ENCODE measurements around the gene ZFHX3. TPM values are rescaled to one million over a fixed set of nuclear protein-coding genes. Genes with fewer than 3 reads are reported as not detected.
A peak's percentile ranks its signal among the peaks of the same experiment; 100 is the strongest.

Gene ZFHX3
- total RNA-seq, 6 experiments from 2014 or later: 14.5 to 25.8 (median 15.8) TPM

GRCh38 chr16:72859581-72859980 is 188.3 kb downstream of the ZFHX3 start:
- Mint-ChIP-seq H3K4me1 (ENCODE audit: low read depth) (peaks cover 28% of the 10 kb centered on the region), H3K4me3 (no peak overlapping the region; the same call in 1 of the 2 replicates), H3K27me3 (ENCODE audit: insufficient read depth) (peaks cover 3% of the 10 kb centered on the region; the same call in 1 of the 2 replicates), H3K27ac (peak overlapping the region; percentile 70; the same call in 1 of the 2 replicates), H3K9me3 (no peaks in the 10 kb centered on the region), H3K36me3 (ENCODE audit: low read depth) (peaks cover 19% of the 10 kb centered on the region)
- no peak for TF ChIP-seq CTCF (IDR thresholded peaks at IDR 0.05)
- DNase-seq: no peak

- peaks cover 28% of the 10 kb centered on the region for H3K4me1 Mint-ChIP-seq (ENCODE audit: low read depth)
Observed at GRCh38 chr16:72858665-72859493, 189.0 kb downstream of the ZFHX3 start.

GRCh38 chr16:72857834-72858664 is 189.9 kb downstream of the ZFHX3 start:
- H3K36me3 Mint-ChIP-seq (ENCODE audit: low read depth): peaks cover 16% of the 10 kb centered on the region
- peaks cover 28% of the 10 kb centered on the region for H3K4me1 Mint-ChIP-seq (ENCODE audit: low read depth)
- no peak for TF ChIP-seq CTCF (IDR thresholded peaks at IDR 0.05)
- H3K4me3 Mint-ChIP-seq: no peak overlapping the region
- H3K27ac Mint-ChIP-seq: peak overlapping the region; percentile 70; the same call in 1 of the 2 replicates
- H3K9me3 Mint-ChIP-seq: no peaks in the 10 kb centered on the region
- no peak for DNase-seq
- peaks cover 3% of the 10 kb centered on the region for H3K27me3 Mint-ChIP-seq (ENCODE audit: insufficient read depth)

More at GRCh38 chr16:72858665-72859493, 189.0 kb downstream of the ZFHX3 start:
- peak overlapping the region; percentile 40; the same call in 1 of the 2 replicates for H3K4me3 Mint-ChIP-seq
- no peaks in the 10 kb centered on the region for H3K9me3 Mint-ChIP-seq
- H3K27me3 Mint-ChIP-seq (ENCODE audit: insufficient read depth): peaks cover 3% of the 10 kb centered on the region; the same call in 1 of the 2 replicates
- no peak for DNase-seq
- H3K36me3 Mint-ChIP-seq (ENCODE audit: low read depth): peaks cover 15% of the 10 kb centered on the region
- no peak; the same call in 1 of the 2 replicates for TF ChIP-seq CTCF (IDR thresholded peaks at IDR 0.05)
- peak overlapping the region; percentile 70 for H3K27ac Mint-ChIP-seq

- no peak for DNase-seq
- H3K36me3 Mint-ChIP-seq (ENCODE audit: low read depth): peaks cover 22% of the 10 kb centered on the region
- H3K27me3 Mint-ChIP-seq (ENCODE audit: insufficient read depth): peaks cover 3% of the 10 kb centered on the region
- no peak overlapping the region for H3K4me3 Mint-ChIP-seq
- H3K4me1 Mint-ChIP-seq (ENCODE audit: low read depth): peaks cover 28% of the 10 kb centered on the region
- no peak overlapping the region for H3K27ac Mint-ChIP-seq
- no peaks in the 10 kb centered on the region for H3K9me3 Mint-ChIP-seq
- TF ChIP-seq CTCF (IDR thresholded peaks at IDR 0.05): peak; percentile 71
Observed at GRCh38 chr16:72856797-72857196, 191.1 kb downstream of the ZFHX3 start.

- Mint-ChIP-seq H3K36me3 (ENCODE audit: low read depth) (peaks cover 20% of the 10 kb centered on the region), H3K9me3 (no peaks in the 10 kb centered on the region), H3K4me1 (ENCODE audit: low read depth) (peaks cover 31% of the 10 kb centered on the region), H3K27me3 (ENCODE audit: insufficient read depth) (peaks cover 8% of the 10 kb centered on the region), H3K27ac (no peak overlapping the region), H3K4me3 (no peak overlapping the region)
- TF ChIP-seq CTCF (IDR thresholded peaks at IDR 0.05): no peak
- no peak for DNase-seq
Observed at GRCh38 chr16:72854267-72854959, 193.5 kb downstream of the ZFHX3 start.

All from HFFc6 (cell line).